Activated CD8-positive, alpha-beta memory T cell treated with anti-CD3 and anti-CD28 coated beads, Interleukin-2, amount 50 U/mL, for 4 hours (primary cell): ENCODE measurements around the gene SARS2.

Experiments
- DNase-seq: peaks from one replicate; pipeline ENCODE4 v3.0.0-alpha.2; 2020

The SARS2 gene

DNA sequence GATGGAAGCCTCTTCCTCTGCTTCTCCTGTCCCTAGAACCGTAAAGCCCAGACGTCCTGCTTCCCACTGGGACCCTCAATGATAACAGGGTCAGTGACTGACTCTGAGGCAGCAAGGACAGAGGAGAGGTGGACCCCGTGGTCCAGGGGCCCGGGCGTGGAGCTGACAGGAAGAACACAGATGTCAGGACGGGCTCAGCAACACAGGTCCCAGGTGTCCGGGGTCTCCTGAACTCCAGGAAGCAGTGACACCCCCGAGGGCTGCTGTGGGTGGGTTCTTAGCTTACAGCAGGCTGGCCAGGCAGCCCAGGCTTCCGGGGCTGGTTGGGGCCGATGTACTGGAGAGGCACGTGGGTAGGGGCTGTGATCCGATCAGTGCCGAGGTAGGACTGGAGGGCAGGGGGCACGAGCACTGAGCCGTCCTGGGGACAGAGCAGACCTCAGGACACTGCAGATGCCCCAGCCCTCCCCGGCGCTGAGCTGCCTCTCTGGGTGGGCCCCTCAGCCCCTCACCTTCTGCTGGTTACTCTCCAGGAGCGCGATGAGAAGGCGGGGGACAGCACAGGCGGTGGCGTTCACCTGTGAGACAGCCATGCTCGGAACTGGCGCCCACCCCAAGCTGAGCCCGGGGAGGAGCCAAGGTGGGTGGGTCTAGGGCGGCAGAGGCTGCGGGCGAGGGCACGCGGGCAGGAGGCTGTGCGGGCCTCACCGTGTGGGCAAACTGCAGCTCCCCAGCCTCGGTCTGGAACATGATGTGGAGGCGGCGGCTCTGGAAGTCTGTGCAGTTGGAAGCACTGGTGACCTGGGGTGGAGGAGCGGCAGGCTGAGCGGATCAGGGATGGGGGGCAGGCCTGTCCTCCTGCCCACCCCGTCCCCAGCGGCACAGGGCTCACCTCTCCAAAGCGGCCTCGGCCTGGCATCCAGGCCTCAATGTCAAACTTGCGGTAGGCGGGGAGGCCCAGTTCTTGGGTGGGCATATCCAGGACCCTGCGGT is 14.9 kb downstream of the SARS2 start:
- no peak for DNase-seq

DNA sequence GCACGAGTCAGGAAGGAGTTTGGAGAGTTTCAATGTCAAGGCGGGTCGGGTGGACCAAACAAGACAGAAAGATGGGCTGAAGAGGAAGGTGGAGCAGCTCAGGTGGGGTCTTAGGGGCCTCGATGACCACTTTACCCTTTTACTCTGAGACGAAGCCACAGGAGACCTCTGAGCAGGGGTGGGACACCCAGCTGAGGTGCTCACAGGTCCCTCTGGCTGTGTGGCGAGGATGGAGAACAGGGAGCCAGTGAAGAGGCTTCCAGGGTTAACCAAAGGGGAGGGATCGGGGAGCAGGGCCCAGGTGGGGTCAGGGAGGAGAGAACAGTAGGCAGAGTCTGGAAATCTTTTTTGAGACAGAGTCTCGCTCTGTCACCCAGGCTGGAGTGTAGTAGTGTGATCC is 16.6 kb downstream of the SARS2 start:
- no peak for DNase-seq

DNA sequence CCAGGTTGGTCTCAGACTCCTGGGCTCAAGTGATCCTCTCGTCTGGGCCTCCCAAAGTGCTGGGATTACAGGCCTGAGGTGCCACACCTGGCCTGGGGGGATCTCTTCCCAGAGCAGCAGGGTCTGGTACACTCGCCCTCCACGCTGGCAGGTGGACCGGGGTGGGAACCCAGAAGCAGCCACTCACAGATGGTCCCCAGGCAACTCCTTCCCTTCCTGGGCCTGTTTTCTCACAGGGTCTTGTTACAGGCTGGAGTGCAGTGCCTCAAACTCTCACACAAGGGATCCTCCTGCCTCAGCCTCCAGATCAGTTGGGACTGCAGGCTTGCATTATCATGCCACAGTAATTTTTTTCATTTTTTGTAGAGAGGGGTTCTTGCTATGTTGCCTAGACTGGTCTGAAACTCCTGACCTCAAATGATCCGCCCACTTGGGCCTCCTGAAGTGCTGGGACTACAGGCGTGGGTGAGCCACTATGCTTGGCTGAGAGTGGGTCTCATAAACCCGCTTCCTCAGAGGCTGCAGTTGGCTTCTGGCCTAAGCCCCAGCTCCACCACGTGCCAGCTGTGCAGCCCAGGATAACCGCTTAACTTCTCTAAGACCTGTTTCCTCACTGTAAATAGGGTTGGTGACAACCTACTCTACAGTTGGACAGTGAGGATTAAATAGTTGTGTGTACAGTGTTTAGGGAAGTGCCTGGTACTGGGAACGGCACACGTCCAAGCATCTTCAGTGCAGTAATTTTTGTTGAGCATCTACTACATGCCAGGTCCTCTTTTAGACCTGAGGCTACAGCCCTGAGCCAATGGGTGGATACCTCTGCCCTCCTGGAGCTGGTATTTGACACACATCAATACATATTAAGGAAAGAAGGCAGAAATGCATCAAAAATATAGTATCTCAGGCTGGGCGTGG is 17.7 kb downstream of the SARS2 start:
- DNase-seq, result no peak

DNA sequence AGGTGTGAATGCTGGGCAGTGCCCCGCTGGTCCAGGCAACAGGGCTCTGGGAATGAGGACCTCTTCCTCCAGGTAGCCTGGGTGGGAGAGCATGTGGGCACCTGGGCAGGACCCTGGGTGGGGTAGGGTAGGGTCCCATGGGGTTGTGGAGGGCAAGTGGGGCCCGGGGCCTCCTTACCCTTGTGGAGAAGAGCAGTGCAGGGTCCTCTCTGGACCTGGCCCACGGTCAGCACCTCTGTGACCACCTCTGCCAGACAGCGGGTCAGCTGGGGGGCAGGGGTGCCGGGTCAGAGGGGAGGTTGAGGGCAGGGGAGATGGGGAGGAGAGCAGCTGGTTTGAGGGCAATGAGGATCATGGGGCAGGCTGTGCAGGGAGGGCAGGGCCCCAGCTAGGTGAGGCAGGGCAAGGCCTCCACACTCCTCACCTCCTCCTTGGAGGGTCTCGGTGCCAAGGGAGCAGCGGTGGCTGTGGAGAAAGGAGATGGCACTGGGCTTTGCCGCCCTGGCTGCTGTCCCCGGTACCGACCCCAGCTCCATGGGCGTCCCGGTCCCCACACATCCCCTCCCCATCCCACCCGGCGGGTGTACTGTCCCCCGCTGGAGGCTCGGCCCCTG is 19.1 kb downstream of the SARS2 start:
- DNase-seq, result no peak

DNA sequence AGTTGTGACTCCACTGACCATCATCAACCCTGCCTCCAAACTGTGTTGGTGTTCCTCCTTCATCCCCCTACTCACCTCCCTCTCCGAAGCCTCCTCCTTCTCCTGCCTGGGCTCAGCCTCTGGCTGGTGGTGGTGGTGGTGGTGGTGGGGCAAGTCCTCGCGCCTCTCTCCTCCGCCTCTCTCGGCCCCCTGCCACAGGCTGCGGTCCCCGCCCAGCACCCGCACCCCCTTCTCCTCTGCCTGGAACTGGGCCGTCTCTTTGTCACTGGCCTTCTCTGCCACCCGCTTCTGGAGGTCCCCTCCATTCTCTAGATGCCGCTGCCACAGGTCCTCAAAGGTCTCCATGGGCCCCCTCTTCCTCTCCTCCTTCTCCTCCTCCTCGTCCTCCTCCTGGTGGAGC is 20.1 kb downstream of the SARS2 start:
- no peak for DNase-seq

DNA sequence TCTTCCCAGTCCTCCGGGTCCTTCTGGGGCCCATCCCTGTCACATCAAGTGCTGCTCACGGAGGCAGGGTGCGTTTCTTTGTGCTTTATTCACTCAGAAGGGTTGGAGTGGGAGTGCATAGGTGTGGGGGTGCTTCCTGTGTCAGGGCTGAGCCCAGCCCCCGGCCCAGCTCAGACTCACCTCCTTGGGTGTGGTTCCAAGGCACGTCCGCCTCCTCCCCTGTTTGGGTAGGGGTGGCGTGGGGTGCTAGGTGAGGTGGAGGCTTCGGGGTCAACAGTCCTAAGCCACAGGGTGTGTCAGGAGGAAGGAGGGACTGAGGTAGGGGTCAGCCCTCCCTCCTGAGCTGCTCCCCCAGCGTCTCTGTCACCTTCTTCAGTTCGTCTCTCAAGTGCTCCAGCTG is 21.7 kb downstream of the SARS2 start:
- DNase-seq, result no peak

DNA sequence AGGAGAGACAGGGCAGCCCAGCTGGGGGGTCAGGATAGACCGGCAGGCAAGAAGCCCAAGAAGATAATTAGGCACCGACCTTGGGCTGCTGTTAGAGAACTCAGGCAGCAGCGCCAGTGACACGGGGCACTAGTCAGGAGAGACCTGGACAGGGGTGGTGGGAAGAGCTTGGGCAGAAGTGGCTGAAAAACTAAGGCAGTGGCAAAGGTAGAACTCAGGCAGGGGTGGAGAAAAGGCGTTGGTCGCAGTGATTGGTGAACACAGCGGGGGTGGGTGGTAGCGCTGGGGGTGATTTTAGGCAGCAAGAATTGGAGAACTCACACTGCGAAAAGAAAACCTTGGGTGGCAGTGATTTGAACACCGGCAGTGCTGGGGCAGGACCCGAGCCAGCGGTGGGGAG is 22.9 kb downstream of the SARS2 start:
- no peak for DNase-seq

DNA sequence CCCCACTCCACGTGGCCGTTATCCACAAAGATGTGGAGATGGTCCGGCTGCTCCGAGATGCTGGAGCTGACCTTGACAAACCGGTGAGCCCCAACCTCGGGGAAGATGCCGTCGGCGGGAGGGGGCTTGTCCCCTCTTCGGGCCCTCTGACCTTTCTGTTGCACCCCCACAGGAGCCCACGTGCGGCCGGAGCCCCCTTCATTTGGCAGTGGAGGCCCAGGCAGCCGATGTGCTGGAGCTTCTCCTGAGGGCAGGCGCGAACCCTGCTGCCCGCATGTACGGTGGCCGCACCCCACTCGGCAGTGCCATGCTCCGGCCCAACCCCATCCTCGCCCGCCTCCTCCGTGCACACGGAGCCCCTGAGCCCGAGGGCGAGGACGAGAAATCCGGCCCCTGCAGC is 23.3 kb downstream of the SARS2 start:
- no peak for DNase-seq

DNA sequence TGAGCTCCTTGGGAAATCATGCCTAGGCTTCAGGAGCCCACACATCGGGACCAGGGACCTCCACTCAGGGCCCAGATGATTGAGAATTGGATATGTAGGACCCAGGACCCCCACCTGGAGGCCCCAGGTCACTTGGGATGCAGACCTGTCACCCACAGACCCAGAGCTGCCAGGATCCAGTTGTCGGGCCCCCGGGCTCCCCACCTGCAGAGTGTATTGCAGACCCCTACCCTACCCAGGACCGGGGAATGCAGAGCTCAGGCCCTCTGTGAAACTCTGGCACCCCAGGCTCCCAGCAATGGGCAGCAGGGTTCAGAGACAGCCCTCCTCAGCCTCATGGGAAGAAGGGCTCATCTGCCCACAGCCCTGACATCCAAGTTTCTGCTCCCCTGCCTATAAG is 24.9 kb downstream of the SARS2 start:
- no peak for DNase-seq

DNA sequence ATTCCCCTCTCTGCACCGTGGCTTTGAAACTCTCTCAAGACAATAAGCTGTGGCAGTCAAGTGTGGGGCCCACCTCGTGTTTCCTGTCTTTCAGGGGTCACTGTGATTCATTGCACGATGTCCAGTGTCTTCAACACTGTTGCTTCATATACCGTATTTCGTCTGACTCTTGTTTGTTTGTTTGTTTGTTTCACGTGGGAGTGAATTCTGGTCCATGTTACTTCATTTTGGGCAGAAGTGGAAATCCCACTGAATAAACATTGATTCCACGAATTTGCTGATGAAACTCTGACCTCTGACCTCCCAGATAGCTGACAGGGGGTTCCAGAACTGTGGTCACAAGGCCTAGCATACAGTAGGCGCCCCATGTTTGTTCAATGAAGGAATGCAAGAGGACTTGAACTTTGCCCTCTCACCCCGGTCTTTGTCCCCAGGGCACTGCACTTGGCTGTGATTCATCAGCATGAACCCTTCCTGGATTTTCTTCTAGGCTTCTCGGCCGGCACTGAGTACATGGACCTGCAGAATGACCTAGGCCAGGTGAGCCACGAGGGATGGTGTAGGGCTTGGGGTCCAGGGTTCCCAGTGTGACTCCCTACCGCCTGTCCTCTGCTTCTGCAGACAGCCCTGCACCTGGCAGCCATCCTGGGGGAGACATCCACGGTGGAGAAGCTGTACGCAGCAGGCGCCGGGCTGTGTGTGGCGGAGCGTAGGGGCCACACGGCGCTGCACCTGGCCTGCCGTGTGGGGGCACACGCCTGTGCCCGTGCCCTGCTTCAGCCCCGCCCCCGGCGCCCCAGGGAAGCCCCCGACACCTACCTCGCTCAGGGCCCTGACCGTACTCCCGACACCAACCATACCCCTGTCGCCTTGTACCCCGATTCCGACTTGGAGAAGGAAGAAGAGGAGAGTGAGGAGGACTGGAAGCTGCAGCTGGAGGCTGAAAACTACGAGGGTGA is 25.7 kb downstream of the SARS2 start:
- no peak for DNase-seq

DNA sequence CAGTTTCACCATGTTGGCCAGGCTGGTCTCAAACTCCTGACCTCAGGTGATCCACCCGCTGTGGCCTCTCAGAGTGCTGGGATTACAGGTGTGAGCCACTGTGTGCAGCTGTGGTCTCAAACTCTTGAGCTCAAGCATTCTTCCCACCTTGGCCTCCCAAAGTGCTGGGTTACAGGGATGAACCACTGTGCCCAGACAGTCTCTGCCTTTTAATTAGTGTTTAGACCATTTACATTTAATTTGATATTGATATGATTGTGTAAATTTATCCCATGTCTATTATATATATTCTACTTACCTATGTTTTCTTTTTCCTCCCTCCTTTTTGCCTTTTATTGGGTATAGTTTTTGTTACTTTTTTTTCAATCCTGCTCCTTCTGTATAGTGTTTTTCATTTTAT is 28.9 kb downstream of the SARS2 start:
- no peak for DNase-seq

DNA sequence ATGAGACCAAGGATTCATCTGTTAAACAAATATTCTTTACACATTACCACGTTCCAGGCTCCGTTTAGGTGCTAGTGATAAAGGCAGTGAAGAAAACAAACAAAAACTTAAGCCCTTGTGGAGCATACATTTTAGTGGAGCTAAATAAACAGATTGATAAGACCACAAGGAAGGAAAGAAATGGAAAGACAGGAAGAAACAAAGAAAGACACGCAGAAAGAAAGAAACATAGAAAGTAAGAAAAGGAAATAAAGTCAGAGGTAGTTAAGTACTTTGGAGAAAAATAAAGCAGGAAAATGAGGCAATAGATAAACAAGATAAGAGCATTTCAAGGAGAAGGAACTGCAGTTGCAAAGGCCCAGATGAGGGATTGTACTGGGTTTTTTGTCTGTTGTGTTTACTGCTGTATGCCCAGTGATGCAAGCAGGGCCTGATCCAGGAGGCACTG is 29.8 kb downstream of the SARS2 start:
- no peak for DNase-seq

DNA sequence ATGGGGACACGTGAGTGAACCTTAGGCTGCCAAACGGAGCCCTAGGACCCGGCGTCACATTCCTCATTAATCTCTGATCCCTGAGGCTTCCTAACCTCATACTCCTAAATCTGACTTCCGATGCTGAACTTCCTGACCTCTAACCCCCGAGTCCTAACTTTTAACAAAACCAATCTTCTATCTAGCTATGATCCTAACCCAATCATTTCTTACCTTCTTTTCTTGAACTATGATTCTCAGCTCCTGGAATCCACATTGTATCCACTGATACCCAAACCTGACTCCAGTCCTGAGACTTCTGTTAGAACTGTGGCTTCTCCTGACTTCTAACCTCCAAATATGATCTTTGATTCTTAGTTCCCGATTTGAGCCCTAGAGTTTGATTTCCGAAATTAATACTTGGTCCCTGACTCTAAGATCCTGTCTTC is 30.3 kb downstream of the SARS2 start:
- no peak for DNase-seq

DNA sequence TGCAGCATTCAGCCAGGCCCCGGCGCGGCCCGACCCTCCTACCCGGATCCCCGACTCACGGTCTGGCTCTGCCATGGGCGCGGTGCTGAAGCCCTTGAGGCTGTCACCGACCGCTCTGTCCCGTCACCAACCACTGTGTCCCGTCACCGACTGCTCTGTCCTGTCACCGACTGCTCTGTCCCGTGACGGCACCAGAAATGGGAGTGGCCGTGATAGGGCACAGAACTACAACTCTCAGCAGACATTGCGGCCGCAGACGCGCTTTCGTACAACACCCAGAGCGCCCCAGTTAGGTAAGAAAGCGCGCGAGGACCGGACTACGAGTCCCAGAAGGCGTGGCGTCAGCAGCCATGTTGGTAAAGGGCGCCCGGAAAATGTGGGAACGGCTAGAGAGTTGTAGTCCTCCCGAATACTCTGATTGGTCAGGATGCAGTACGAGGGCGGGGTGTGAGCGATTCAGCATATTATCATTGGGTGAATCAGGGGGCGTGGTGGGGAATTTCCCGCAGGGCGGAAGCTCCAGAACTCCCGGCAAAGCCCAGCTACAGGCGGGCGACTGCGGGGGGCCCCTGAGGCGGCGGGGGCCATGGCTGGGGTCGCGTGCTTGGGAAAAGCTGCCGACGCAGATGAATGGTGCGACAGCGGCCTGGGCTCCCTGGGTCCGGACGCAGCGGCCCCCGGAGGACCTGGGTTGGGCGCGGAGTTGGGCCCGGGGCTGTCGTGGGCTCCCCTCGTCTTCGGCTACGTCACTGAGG is 30.9 kb downstream of the SARS2 start, which contains the start of the genes NFKBIB and SIRT2:
TSS of gene NFKBIB (plus strand) at position 523 of the 755 bp plus-strand sequence. CDS start at position 587, 64 bp downstream.
TSS of gene SIRT2 (minus strand) at position 172 of the 755 bp plus-strand sequence. CDS start at position 75, 97 bp downstream.
- DNase-seq, result peak; percentile 98

DNA sequence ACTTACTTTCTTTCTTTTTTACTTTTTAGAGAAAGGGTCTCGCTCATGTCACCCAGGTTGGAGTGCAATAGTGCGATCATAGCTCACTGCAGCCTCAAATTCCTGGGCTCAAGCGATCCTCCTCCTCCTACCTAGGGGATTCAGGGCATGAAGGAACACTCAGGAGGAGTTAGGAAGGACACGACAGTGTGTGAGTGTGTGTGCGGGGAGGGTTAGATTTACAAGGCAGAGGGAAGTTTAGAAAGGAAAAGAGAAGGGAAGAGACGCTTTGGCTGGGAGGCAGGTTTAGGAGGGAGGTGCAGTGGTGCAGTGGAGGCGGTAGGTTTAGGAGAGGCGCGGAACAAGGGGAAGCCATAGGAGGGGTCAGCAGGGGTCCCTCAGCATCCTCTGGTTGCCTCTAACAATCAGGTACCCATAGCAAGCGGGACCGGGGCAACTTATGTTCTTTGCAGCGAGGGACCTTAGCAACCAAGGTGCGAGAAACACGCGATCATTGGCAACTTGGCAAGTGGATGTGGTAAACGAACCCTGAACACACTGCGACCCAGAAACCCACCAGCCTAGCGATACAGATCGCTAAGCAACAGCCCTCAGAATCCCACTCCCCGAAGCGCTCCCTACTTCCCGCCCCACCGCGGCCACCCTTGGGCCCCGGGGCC is 31.6 kb downstream of the SARS2 start:
- no peak for DNase-seq

DNA sequence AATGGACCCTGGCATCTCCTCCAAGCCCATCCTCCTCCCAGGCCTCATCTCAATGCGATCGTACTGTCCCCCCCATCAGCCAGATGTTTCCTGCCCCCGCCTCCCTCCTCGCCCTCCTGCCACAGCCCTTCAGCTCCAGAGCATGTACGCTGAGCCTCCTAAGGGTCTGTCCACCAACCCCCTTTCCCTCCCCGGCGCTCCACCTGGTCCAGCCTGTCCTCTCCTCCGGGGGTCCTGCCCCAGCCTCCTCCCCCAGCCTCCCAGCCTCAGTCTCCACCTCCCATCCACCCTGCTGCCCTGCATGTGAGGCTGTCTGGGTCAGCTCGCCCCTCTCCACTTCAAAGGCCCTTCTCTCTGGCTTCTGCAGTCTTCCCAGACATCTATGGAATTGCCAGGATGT is 35.6 kb downstream of the SARS2 start:
- no peak for DNase-seq

DNA sequence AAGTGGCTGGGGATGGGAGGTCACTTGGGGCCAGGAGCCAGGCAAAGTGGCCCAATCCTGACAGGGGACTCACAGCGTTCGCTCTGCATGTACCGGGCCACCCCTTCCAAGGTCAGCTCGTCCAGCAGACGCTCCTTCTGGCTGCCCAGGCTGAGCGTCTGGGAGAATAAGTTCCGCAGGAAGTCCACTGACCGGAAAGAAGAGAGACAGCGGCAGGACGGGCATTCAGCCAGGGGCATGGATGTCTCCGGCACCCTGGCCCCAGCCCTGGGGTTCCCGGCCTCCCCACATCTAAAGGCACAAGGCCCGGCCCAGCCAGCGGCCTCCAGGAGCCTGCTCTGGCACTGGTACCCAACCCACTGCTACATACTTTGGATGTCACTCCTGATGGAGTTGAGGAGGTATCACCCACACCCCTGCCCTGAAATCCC is 37.2 kb downstream of the SARS2 start:
- DNase-seq, result no peak

DNA sequence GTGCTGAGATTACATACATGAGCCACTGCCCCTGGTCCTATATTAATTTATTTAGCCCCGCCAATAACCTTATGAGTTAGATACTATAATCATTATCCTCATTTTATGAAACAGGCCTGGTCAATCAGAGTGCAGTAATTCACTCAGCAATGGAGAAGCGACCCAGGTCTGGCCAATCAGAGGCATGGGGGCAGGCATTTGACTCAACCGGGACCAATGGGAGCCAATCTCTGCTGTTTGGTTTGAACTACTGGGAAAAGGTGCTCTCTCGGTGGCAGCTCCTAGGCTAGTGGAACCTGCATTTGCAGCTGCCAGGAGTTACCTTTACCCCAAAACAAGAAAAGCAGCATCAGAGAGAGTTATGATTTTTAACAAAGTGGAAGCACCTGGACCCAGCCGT is 37.7 kb downstream of the SARS2 start:
- no peak for DNase-seq

DNA sequence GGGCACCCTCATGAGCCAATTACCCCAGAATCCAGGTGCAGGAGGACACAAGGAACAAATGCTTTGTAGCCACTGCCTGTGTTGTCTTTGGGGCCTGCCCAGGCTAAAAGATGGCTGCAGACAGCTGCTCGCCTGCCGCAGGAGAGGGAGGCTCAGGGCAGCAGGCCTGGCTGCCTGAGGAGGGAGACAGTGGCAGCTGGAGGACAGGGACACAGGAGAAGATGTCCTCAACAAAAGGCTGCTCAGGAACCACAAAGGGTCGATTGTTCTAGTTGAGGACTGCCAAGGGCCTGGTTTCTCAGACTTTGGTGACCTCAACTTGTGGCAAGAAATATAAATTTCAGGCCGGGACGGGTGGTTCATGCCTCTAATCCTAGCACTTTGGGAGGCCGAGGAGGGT is 38.8 kb downstream of the SARS2 start:
- DNase-seq, result no peak

DNA sequence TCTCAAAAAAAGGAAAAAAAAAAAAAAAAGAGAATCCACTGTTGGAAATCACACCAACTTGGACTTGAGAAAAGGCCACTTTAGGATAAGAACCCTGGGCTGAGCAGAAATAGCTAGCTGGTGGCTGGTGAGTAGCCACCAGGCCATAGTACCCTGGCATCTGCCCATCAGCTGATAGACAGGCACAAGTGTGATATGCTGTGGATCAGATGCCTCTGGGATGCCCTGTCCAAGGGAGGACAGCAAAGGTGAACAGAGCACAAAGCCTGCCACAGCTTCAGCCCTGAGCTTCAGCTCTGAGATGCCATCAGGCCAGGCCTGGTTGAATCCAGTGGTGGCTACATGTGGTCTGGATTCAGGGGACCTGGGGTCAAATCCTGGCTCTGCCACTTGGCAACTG is 39.9 kb downstream of the SARS2 start:
- no peak for DNase-seq
